GM21576 (cell line): ENCODE results near the gene CSNK1G2.

Source experiments
- ATAC-seq: cut with Tn5 transposase; IDR thresholded peaks from one replicate; pipeline ENCODE4 v1.9.1; 2021; ENCODE audit warnings: mild to moderate bottlenecking, moderate library complexity; ENCODE audit not compliant: unreplicated experiment

The CSNK1G2 gene

GRCh38 chr19:1941146-1942077 is at the start of gene CSNK1G2:
CSNK1G2 (plus strand) TSS chr19:1941172; CDS start chr19:1969773, 28,601 bp downstream.
- no peak for ATAC-seq

- ATAC-seq = no peak
These were observed 47.2 kb upstream of the CSNK1G2 start for GRCh38 chr19:1893791-1894190.

DNA sequence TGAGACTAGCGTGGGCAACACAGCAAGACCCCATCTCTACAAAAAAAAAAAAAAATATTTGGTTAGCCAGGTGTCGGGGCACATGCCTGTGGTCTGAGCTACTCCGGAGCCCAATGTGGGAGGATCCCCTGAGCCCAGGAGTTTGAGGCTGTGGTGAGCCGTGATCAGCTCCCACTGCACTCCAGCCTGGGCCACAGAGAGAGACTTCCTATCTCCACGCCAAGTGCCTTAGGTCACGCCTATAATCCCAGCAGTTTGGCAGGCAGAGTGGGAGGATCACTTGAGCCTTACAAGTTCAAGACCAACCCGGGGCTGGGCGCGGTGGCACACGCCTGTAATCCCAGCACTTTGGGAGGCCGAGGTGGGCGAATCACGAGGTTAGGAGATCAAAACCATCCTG is 44.5 kb upstream of the CSNK1G2 start:
- ATAC-seq = no peak

GRCh38 chr19:1901940-1902404 is 39.0 kb upstream of the CSNK1G2 start:
- ATAC-seq = no peak

DNA sequence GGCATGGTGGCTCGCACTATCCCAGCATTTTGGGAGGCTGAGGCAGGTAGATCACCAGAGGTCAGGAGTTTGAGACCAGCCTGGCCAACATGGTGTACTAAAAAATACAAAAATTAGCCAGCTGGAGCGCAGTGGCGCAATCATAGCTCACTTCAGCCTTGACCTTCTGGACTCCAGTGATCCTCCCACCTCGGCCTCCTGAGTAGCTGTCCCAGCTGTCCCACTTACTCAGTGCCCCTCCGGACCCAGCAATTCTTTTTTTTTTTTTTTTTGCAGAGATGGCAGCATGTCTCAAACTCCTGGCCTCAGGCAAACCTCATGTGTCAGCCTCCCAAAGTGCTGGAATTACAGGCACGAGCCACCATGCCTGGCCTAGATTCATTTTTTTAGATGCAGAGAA is 38.0 kb upstream of the CSNK1G2 start:
- ATAC-seq = no peak

DNA sequence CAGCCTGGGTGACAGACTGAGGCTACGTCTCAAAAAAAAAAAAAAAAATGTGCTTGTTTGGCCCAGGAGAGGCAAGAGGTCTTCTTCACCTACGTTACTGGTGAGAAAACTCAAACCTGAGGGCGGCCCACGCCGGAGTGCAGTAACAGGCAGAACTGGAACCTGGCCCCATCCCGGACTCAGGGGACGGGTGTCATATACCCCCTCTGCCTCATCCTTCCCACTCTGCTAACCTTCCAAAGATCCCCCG is 36.2 kb upstream of the CSNK1G2 start:
- ATAC-seq = peak; percentile 9

DNA sequence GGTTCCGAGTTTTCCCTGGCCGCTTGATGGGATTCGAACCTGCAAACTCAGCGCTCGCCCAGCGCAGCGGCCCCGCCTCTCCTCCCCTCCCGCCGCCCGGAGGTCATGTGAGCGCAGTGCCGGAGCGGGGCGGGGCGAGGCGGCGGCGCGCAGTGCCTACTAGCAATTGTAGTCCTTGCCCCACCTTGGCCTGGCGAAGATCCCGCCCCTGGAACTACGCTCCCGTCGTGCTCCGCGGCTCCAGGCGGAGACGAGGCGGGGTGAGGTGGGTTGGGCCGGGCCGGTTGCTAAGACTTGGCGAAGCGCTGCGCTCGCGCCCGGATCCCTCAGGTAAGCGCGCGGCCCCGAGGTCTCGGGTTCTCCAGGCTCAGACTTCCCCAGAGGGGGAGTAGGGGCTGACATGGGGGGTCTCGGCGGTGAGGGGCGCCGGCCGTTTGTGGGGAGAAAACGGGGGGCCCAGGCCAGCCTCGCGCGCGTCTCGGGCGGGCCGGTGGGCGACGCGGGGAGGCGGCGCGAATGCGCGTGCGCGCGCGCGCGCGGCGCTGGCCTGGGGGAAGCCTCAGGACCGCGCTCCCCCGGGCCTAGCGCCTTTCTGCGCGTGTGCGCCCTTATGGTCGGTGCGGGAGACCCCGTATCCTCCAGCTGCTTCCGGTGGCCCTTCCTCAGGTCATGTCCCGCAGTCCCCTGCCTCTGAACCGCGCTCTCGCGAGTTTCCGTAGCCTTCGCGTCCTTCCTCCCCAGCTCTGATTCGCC is 35.7 kb upstream of the CSNK1G2 start, which contains the start of the genes ADAT3 and SCAMP4:
Gene ADAT3 (plus strand): TSS at position 290 of the 753 bp plus-strand sequence. CDS start 6,649 bp downstream, outside the sequence.
Gene SCAMP4 (plus strand): TSS at position 290 of the 753 bp plus-strand sequence. CDS start 9,621 bp downstream, outside the sequence.
- ATAC-seq = peak; percentile 75

DNA sequence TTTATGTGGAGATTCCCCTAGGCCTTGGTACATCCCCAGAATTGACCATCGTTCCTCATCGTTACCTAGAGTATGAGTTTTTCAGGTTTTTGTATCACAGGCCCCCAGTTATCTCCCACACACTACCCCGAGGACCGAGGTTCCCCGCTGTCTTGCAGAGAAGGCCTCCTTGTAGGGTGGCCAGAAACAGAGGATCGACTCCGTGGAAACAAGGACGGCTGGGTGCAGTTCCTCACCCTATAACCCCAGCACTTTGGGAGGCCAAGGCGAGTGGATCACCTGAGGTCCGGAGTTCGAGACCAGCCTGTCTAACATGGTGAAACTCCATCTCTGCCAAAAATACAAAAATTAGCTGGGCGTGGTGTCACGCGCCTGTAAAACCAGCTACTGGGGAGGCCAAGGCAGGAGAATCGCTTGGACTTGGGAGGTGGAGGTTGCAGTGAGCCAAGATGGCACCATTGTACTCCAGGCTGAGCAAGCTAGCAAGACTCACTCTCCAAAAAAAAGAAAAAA is 35.1 kb upstream of the CSNK1G2 start:
- ATAC-seq = no peak

DNA sequence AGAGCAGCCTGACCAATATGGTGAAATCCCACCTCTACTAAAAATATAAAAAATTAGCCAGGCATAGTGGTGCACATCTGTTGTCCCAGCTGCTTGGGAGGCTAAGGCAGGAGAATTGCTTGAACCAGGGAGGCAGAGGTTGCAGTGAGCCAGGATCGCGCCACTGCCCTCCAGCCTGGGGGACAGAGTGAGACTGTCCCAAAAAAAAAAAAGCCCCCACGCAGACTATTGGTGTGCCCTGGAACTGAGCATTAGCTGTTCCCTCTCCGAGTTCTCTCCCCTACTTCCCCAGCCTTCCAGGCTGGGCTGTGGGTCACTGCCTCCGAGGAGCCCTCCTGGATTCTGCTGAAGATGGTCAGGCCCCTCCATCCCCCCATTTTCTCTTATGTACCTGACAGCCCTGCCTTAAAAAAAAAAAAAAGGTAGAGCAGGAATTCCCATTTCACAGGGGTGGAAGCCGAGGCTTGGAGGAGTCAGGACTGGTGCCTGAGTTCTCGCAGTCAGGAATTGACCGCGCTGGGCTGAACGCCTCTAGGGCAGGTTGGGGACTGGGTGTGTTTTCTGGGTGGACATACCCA is 33.9 kb upstream of the CSNK1G2 start:
- no peak for ATAC-seq

- no peak for ATAC-seq
These were observed 33.2 kb upstream of the CSNK1G2 start for GRCh38 chr19:1907563-1908363.

DNA sequence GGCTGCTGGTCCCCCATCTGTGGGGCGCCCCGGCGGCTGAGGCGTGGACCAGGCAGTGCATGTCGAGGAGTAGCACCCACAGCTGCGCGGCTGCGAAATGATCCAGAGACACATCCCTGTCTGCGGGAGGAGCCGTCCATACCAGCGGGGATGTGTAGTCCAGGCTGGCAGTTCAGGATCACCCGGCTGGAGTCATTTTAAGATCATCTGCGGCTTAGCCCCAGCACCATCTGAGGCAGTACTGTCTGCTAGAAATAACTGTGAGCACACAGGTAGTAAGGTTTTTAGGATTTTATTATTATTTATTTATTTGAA is 32.7 kb upstream of the CSNK1G2 start:
- ATAC-seq = no peak

GRCh38 chr19:1909761-1910080 is 31.3 kb upstream of the CSNK1G2 start:
- no peak for ATAC-seq

- ATAC-seq = no peak
These were observed 30.8 kb upstream of the CSNK1G2 start for GRCh38 chr19:1910177-1910576.

DNA sequence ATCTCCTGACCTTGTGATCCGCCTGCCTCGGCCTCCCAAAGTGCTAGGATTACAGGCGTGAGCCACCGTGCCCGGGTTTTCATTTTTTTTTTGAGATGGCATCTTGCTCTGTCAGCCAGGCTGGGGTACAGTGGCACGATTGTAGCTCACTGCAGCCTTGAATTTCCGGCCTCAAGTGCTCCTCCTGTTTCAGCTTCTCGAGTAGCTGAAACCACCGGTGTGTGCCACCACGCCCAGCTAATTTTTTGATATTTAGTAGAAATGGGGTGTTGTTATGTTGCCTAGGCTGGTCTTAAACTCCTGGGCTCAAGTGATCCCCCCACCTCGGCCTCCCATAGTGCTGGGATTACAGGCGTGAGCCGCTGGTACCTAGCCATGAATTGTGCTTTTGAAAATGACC is 29.9 kb upstream of the CSNK1G2 start:
- ATAC-seq = no peak

GRCh38 chr19:1911995-1912394 is 29.0 kb upstream of the CSNK1G2 start:
- no peak for ATAC-seq

DNA sequence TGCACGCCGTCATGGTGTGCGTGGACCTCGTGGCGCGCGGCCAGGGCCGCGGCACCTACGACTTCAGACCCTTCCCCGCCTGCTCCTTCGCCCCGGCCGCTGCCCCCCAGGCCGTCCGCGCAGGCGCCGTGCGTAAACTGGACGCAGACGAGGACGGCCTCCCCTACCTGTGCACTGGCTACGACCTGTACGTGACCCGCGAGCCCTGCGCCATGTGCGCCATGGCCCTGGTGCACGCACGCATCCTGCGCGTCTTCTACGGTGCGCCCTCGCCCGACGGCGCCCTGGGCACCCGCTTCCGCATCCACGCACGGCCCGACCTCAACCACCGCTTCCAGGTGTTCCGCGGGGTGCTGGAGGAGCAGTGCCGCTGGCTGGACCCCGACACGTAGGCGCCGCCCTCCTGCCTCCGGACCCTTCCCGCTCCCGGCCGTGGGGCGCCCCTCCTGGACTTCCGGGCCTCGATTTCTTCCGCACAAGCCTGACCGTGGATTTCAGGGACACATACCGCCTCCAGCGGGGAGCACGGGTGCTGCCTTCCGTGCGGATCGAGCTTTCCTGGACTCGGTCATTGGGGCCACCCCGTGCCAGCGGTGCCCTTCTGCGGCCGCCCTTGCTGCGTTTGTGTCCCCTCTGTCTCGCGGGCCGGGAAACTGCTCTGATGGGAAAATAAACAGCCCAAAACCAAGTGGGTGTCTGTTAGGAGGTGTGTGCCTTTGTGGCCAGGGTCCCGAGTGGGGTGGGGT is 28.0 kb upstream of the CSNK1G2 start:
- no peak for ATAC-seq

- ATAC-seq = no peak
These were observed 27.0 kb upstream of the CSNK1G2 start for GRCh38 chr19:1913781-1914577.

GRCh38 chr19:1914826-1915341 is 26.1 kb upstream of the CSNK1G2 start:
- ATAC-seq = no peak

GRCh38 chr19:1917146-1917545 is 23.8 kb upstream of the CSNK1G2 start:
- ATAC-seq = no peak
